Ectodermal cell (in vitro differentiated cells): ENCODE results near the gene IGF1R.

Experiments
- H3K27ac ChIP-seq: 2 replicates; pipeline ENCODE4 v1.7.0; 2013; ENCODE audit warnings: mild to moderate bottlenecking, low read depth, low read length; ENCODE audit not compliant: insufficient read depth, poor library complexity, severe bottlenecking
- H3K27me3 ChIP-seq: 2 replicates; pipeline ENCODE4 v1.7.0; 2013; ENCODE audit warnings: mild to moderate bottlenecking, low read length; ENCODE audit not compliant: insufficient read depth, control insufficient read depth, poor library complexity, severe bottlenecking
- H3K36me3 ChIP-seq: one replicate; pipeline ENCODE4 v1.7.0; 2013; ENCODE audit warnings: low read length; ENCODE audit not compliant: control insufficient read depth, insufficient read depth
- H3K4me1 ChIP-seq: one replicate; pipeline ENCODE4 v1.7.0; 2013; ENCODE audit warnings: low read length; ENCODE audit not compliant: control insufficient read depth, insufficient read depth
- H3K4me3 ChIP-seq: 2 replicates; pipeline ENCODE4 v1.7.0; 2013; ENCODE audit warnings: low read depth, low read length, control low read depth; ENCODE audit not compliant: insufficient read depth
- H3K9me3 ChIP-seq: 2 replicates; pipeline ENCODE4 v1.7.0; 2013; ENCODE audit warnings: mild to moderate bottlenecking, low read length, moderate library complexity; ENCODE audit not compliant: control insufficient read depth
- WGBS, 2 experiments: methylation state at CpG; one replicate each; pipeline ENCODE4 v1.1.7; 2013; ENCODE audit warnings: missing lambda C conversion rate in 2 of 2; 5-methylcytosine and 5-hydroxymethylcytosine counted together

Gene IGF1R

DNA sequence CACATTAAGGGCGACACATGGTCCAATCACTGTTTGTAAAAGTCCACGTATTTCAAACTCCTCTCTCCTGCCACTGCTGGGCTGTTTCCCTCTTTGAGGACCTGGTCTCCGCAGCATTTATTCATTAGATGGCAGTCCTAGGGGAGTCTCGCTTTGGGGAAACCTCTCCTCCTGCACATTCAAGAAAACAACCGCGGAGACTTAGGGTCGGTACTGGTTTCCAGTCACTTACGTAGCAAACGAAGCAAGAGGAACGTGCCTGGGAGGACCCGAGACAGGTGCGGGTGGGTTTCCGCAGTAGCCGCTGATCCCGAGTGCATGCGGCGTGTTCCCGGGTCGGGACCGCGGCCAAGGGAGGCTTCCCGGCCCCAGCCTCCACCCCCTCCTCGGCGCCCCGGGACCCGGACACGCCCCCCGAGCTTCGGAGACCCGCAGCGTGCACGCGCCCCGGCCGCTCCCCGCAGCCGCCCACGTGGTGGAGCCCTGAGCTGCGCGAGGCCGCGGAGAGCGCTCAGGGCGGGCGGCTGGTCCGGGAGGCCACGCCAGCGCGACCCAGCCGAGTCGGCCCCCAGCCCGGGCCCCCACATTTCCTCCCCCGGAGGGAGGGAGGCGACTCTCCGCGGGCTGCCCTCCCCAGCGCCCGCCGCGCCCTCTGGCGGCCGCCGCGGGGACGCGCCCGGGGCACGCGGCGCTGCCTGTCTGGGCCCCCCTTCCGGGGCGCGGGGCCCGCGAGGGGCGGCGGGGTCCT, 1.1 kb upstream of the IGF1R start:
- peak overlapping the region; percentile 89 for H3K4me3 ChIP-seq
- no peaks in the 10 kb centered on the region for H3K36me3 ChIP-seq
- peaks cover 6% of the 10 kb centered on the region for H3K4me1 ChIP-seq
- H3K9me3 ChIP-seq, result no peaks in the 10 kb centered on the region
- H3K27me3 ChIP-seq, result peaks cover 14% of the 10 kb centered on the region
- 0% methylated on average over 77 of the region's 77 CpGs for WGBS, 2 experiments
- H3K27ac ChIP-seq, result peak overlapping the region; percentile 96

DNA sequence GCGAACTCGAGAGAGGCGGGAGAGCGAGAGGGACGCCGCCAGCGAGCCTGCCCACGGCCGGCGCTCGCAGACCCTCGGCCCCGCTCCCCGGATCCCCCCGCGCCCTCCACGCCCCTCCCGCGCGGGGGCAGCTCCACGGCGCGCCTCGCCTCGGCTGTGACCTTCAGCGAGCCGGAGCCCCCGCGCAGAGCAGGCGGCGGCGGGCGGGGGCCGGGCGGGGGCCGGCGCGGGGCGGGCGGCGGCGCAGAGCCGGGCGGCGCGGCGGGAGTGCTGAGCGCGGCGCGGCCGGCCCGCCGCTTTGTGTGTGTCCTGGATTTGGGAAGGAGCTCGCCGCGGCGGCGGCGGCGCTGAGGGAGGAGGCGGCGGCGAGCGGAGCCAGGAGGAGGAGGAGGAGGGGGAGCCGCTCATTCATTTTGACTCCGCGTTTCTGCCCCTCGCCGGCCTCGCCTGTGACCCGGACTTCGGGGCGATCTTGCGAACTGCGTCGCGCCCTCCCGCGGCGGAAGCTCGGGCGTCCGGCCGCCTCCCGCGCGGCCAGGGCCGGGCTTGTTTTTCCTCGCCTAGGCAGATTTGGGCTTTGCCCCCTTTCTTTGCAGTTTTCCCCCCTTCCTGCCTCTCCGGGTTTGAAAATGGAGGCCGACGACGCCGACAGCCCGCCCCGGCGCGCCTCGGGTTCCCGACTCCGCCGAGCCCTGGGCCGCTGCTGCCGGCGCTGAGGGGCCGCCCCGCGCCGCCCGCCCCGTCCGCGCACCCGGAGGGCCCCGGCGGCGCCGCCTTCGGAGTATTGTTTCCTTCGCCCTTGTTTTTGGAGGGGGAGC, 524 bp downstream of the IGF1R start:
- Histone ChIP-seq H3K9me3 (no peaks in the 10 kb centered on the region), H3K36me3 (no peaks in the 10 kb centered on the region), H3K4me3 (peak overlapping the region; percentile 89), H3K27ac (peak overlapping the region; percentile 95), H3K4me1 (peaks cover 13% of the 10 kb centered on the region), H3K27me3 (peaks cover 16% of the 10 kb centered on the region)
- WGBS, 2 experiments, result 0% methylated on average over 121 of the region's 121 CpGs

DNA sequence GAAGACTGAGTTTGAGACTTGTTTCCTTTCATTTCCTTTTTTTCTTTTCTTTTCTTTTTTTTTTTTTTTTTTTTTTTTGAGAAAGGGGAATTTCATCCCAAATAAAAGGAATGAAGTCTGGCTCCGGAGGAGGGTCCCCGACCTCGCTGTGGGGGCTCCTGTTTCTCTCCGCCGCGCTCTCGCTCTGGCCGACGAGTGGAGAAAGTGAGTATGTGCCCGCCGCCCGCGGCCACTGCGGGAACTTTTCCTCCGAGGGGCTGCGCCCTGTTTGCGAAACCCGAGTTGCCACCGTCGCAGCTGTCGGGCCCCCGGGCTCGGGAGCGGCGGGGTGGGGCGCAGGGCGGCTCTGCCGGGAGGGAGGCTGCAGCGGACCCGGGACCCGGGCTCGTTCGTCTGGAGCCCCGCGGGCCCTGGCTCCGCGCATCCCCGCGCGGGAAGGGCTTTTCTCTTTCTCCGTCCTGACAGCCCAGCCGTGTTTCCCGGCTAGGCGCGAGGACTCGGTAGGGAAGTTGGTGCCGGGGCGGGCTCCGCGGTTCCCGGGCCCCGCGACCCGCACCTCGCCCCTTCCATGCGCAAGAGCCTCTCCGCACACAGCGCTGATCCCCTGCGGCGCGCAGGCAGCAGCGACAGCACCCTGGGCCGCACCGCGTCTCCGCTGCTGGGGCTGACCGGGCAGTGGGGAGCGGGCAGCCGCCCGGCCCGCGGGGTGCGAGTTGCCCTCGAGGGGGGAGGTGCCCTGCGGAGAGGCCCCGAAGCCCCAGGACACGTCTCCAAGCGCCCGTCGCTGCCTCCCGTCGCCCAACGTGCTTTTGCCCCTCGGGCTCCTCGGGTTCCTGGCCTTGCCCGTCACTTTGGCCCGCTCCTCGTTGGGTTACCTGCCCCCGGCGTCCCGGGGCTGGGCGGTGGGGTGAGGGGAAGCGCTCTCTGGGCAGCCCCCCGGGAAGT, 1.4 kb downstream of the IGF1R start:
- peak overlapping the region; percentile 89 for H3K4me3 ChIP-seq
- WGBS, 2 experiments, result 0% methylated on average over 94 of the region's 94 CpGs
- no peak overlapping the region for H3K27ac ChIP-seq
- peaks cover 13% of the 10 kb centered on the region for H3K4me1 ChIP-seq
- no peaks in the 10 kb centered on the region for H3K9me3 ChIP-seq
- H3K27me3 ChIP-seq, result peaks cover 16% of the 10 kb centered on the region
- no peaks in the 10 kb centered on the region for H3K36me3 ChIP-seq

DNA sequence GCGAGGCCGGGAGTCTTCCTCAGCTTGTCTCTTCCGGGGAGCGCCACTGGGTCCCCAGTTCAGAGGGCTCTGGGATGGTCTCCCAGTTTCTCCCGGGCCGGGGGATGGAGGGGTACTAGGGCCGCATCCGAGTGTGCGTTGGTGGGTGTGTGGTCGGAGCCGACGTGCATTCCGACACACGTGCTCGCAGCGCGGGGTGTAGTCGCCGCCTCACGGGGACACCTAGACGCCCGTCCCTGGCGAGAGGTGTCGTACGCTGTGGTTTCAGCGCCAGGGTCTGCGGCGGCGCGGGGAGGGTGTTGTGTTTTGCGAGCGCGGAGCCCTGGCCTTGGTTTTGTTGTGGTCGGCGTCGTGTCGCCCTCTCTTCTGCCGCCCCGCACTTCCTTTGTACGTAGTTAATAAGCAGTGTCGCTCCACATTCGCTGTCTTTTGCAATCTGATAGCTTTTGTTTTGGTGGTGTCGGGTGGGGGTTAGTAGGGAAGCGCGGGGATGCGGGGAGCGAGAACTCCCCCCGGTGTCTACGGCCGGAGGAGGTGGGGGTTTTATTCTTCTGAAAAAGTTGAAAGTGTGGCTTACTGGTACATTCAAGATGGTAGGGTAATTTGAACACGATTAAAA, 2.2 kb downstream of the IGF1R start:
- WGBS, 2 experiments, result 0% methylated on average over 51 of the region's 51 CpGs
- Histone ChIP-seq H3K9me3 (no peaks in the 10 kb centered on the region), H3K27ac (no peak overlapping the region), H3K27me3 (peaks cover 16% of the 10 kb centered on the region), H3K36me3 (no peaks in the 10 kb centered on the region), H3K4me1 (peaks cover 13% of the 10 kb centered on the region), H3K4me3 (peak overlapping the region; percentile 89)

DNA sequence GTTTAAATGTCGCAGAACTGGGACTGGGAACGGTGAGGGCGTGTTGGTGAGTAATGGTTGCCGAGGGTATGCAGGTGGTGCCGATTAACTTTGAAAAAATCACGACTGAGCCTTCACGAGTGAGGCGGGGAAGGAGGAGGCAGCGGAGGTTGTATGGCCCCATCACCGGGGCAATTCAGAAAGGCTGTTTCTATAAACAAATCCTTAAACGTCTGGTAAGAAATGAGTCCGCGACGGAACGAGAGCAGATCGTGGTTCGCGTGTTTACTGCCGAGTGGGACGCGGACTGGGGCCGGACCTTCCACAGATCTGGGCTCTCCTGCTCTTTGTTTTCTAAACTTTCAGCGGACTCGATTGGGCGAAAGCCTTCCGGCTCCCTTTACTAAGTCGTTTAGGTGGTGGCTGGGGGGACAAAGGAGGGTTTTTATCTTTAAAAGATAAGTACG, 2.7 kb downstream of the IGF1R start:
- peaks cover 16% of the 10 kb centered on the region for H3K27me3 ChIP-seq
- no peak overlapping the region for H3K27ac ChIP-seq
- H3K4me3 ChIP-seq, result peak overlapping the region; percentile 89
- peaks cover 3% of the 10 kb centered on the region for H3K36me3 ChIP-seq
- no peaks in the 10 kb centered on the region for H3K9me3 ChIP-seq
- WGBS, 2 experiments, result 0% methylated on average over 28 of the region's 28 CpGs
- H3K4me1 ChIP-seq, result peaks cover 13% of the 10 kb centered on the region

DNA sequence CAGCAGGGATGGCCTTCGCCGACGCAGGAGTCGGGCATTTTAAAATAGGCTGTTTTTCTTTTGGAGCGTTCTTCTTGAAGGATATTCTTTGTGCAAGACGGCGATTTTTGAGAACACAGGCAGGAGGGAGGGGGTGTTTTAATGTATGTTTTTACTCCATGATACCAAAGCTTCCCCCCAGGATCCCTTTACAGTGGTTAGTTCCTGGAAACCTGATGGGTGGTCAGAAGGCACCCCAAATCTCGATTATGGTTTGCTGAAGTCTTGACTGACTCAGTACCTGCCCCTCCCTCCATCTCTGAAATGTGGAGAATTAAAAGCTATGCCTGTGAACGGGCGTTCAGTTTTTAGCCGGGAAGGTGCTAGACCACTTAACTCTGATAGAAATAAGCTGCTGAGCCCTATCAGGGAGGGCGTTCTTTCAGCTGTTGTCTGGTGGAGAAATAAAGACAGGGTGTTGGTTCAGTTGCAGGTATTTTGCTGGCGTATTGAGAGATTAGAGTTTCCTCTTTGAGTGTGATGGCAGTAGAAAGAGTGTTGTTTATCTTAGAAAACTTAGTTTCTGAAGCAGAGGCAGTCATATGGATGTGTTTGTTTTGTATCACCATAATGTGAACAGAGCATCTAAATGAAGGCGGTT, 3.4 kb downstream of the IGF1R start:
- H3K36me3 ChIP-seq, result peaks cover 3% of the 10 kb centered on the region
- 11 to 13% methylated on average over 14 of the region's 14 CpGs for WGBS, 2 experiments
- H3K9me3 ChIP-seq, result no peaks in the 10 kb centered on the region
- peak overlapping the region; percentile 89 for H3K4me3 ChIP-seq
- H3K27ac ChIP-seq, result no peak overlapping the region
- peaks cover 13% of the 10 kb centered on the region for H3K4me1 ChIP-seq
- H3K27me3 ChIP-seq, result peaks cover 16% of the 10 kb centered on the region

DNA sequence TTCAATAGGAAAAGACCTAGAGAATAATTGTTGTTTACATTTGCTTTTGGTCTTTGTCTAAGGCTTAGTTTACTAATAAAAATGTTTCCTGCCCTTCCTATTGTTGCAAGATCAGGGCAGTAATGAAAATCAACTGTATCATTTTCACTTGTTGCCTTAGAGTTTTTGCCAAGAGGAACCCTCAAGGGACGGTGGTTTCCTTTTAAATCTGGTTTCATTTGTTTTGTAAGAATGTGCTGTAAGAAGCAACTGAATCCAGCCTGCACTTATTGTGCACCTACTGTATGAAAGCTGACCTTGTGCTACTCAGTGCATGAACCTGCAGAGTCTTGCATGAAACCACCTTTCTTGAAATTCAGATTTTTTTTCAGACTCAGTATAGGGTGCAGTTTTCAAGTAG, 5.3 kb downstream of the IGF1R start:
- 67 to 90% methylated on average over 1 of the region's 1 CpG for WGBS, 2 experiments
- Histone ChIP-seq H3K9me3 (no peaks in the 10 kb centered on the region), H3K27me3 (peaks cover 16% of the 10 kb centered on the region), H3K4me1 (peaks cover 13% of the 10 kb centered on the region), H3K27ac (no peak overlapping the region), H3K4me3 (no peak overlapping the region), H3K36me3 (peaks cover 3% of the 10 kb centered on the region)

DNA sequence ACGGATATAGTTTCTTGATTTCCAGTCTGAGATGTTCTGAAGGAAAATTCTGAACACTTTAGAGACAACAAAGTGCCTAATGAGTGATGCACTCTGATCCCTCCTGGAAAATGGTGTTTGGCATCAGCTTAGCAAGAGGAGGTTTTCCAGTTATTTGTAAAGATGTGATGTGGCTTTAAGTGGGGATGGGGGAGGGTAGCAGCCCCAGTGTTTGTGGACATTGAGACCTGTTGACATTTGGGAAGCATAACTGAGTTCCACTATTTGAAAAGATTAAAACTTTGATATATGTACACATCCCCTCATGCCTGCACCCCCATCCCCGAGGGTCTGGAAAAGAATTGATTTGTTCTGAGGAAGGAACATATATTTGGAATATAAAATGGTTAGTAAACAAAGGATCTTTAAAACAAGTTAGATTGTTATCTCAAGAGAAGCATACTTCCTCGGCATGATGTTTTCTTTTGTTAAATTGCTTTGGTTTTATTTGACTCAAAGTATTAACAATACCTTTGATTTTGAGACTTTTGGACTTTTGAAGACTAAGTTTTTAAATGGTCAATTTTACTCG, 6.5 kb downstream of the IGF1R start:
- H3K4me3 ChIP-seq, result no peak overlapping the region
- H3K27ac ChIP-seq, result no peak overlapping the region
- H3K4me1 ChIP-seq, result peaks cover 13% of the 10 kb centered on the region
- H3K9me3 ChIP-seq, result no peaks in the 10 kb centered on the region
- peaks cover 16% of the 10 kb centered on the region for H3K27me3 ChIP-seq
- 90 to 91% methylated on average over 4 of the region's 4 CpGs for WGBS, 2 experiments
- H3K36me3 ChIP-seq, result peaks cover 3% of the 10 kb centered on the region

DNA sequence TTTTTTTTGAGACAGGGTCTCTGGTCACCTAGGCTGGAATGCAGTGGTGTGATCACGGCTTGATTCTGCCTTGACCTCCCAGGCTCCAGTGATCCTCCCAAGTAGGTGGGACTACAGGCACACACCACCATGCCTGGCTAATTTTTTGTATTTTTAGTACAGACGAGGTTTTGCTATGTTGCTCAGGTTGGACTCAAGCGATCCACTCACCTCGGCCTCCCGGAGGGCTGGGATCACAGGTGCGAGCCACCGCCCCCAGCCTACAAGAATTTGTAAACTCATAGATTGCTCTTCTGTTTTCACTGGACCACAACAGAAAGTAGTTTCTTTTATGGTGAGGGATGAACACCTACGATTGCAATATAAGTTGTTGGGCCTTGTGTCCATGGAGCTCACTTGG, 7.4 kb downstream of the IGF1R start:
- peaks cover 16% of the 10 kb centered on the region for H3K27me3 ChIP-seq
- WGBS, 2 experiments, result 84 to 89% methylated on average over 8 of the region's 8 CpGs
- H3K36me3 ChIP-seq, result peaks cover 3% of the 10 kb centered on the region
- H3K4me1 ChIP-seq, result peaks cover 13% of the 10 kb centered on the region
- no peak overlapping the region for H3K27ac ChIP-seq
- H3K9me3 ChIP-seq, result no peaks in the 10 kb centered on the region
- H3K4me3 ChIP-seq, result no peak overlapping the region
